ENCODE data around the gene ELOVL4. TPM values are rescaled to one million over a fixed set of nuclear protein-coding genes. Genes with fewer than 3 reads are reported as not detected.
A peak's percentile ranks its signal among the peaks of the same experiment; 100 is the strongest.

The ELOVL4 gene
- total and polyA plus RNA-seq, 8 donors: 0.68 to 1.7 (median 1.1) TPM

- H3K4me3 ChIP-seq: no peak overlapping the region
- no peaks in the 10 kb centered on the region for H3K4me1 ChIP-seq
- H3K9me3 ChIP-seq: no peaks in the 10 kb centered on the region
- H3K27ac ChIP-seq: no peak overlapping the region
- peak; percentile 61 for ATAC-seq
- no peak for TF ChIP-seq CTCF (IDR thresholded peaks at IDR 0.05)
- H3K36me3 ChIP-seq: no peaks in the 10 kb centered on the region
- intact Hi-C loops (cut with DNase I): no loop called here
- peak in 2 of 4 donors; percentile 20 to 34 for DNase-seq
- H3K27me3 ChIP-seq: no peaks in the 10 kb centered on the region
Measured at GRCh38 chr6:79878142-79878748, 69.1 kb downstream of the ELOVL4 start.

GRCh38 chr6:79874531-79875134 is 72.7 kb downstream of the ELOVL4 start:
- ATAC-seq (no peak), DNase-seq (no peak)
- intact Hi-C loops (cut with DNase I): no loop called here
- no peak overlapping the region for H3K27ac ChIP-seq
- H3K27me3 ChIP-seq: no peaks in the 10 kb centered on the region
- no peak overlapping the region for H3K4me3 ChIP-seq
- H3K36me3 ChIP-seq: no peaks in the 10 kb centered on the region
- no peaks in the 10 kb centered on the region for H3K9me3 ChIP-seq
- no peak for TF ChIP-seq CTCF (IDR thresholded peaks at IDR 0.05)
- peaks cover 0 to 4% of the 10 kb centered on the region in 2 donors for H3K4me1 ChIP-seq

- intact Hi-C loops (cut with DNase I): no loop called here
- Histone ChIP-seq H3K36me3 (no peaks in the 10 kb centered on the region), H3K4me1 (peaks cover 0 to 7% of the 10 kb centered on the region in 2 donors), H3K27ac (no peak overlapping the region), H3K9me3 (no peaks in the 10 kb centered on the region), H3K4me3 (no peak overlapping the region), H3K27me3 (peaks cover 0 to under 1% of the 10 kb centered on the region in 2 donors)
- DNase-seq (no peak), ATAC-seq (no peak)
- TF ChIP-seq CTCF (IDR thresholded peaks at IDR 0.05): no peak
Measured at GRCh38 chr6:79872986-79873385, 74.4 kb downstream of the ELOVL4 start.

GRCh38 chr6:79872303-79872702 is 75.0 kb downstream of the ELOVL4 start:
- Histone ChIP-seq H3K27ac (no peak overlapping the region), H3K4me3 (no peak overlapping the region), H3K36me3 (no peaks in the 10 kb centered on the region), H3K27me3 (peaks cover 0 to 6% of the 10 kb centered on the region in 2 donors), H3K9me3 (no peaks in the 10 kb centered on the region), H3K4me1 (peaks cover 0 to 7% of the 10 kb centered on the region in 2 donors)
- no peak for TF ChIP-seq CTCF (IDR thresholded peaks at IDR 0.05)
- ATAC-seq: no peak
- intact Hi-C loops (cut with DNase I): no loop called here
- no peak for DNase-seq

GRCh38 chr6:79869600-79870084 is 77.7 kb downstream of the ELOVL4 start:
- ATAC-seq (peak; percentile 100), DNase-seq (peak; percentile 59 to 95 (median 82))
- Histone ChIP-seq H3K27ac (no peak overlapping the region), H3K27me3 (peaks cover 0 to 6% of the 10 kb centered on the region in 2 donors), H3K4me1 (peaks cover 0 to 7% of the 10 kb centered on the region in 2 donors), H3K9me3 (no peaks in the 10 kb centered on the region), H3K4me3 (no peak overlapping the region), H3K36me3 (no peaks in the 10 kb centered on the region)
- peak; percentile 86 to 91 for TF ChIP-seq CTCF (IDR thresholded peaks at IDR 0.05)
- intact Hi-C loops (cut with DNase I): no loop called here
